ENCODE data around the gene LRRC37B.
A peak's percentile ranks its signal among the peaks of the same experiment; 100 is the strongest.
"Not testable (repeated sequence)": the region's sequence is repeated elsewhere in the genome, so short reads cannot be mapped to it uniquely, and the experiment has no call there.

LRRC37B gene

DNA sequence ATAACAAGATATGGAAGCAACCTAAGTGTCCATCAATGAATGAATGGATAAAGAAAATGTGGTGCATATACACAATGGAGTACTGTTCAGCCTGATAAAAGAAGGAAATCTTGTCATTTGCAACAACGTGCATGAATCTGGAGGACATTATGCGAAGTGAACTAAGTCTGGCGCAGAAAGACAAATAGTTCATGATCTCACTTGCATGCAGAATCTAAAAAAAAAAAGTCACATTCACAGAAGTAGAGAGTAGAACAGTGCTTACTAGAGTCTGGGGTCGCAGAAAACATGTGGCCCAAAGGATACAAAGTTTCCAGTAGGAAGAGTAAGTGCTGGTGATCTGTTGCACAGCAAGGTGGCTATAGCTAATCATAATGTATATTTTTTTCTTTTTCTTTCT is 65.9 kb downstream of the LRRC37B start:
- DNase-seq (ENCODE audit: low spot score); H3K4me3 ChIP-seq: not testable (repeated sequence)

DNA sequence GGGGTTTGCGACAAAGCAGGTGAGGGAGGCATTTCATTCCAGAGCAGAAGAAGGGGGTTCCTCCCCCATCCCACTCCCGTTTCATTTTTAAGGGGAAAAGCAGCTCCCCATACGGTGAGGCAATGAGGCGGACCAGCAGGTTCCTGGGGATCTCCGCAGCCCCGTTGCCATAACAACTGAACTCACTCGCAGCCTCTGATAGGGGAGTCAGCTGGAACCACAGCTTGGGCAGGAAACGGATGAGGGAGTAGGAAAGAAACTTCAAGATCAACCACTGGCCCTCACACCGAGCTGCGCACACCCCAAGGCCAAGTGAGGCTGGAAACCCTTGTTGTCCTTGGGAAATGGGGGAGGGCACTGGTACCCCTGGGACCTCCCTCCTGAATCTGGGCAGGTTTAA is 72.6 kb downstream of the LRRC37B start:
- H3K4me3 ChIP-seq; DNase-seq (ENCODE audit: low spot score); H3K27ac ChIP-seq: not testable (repeated sequence)

More for the DNA sequence above, 65.9 kb downstream of the LRRC37B start:
- not testable (repeated sequence) for H3K27ac ChIP-seq

DNA sequence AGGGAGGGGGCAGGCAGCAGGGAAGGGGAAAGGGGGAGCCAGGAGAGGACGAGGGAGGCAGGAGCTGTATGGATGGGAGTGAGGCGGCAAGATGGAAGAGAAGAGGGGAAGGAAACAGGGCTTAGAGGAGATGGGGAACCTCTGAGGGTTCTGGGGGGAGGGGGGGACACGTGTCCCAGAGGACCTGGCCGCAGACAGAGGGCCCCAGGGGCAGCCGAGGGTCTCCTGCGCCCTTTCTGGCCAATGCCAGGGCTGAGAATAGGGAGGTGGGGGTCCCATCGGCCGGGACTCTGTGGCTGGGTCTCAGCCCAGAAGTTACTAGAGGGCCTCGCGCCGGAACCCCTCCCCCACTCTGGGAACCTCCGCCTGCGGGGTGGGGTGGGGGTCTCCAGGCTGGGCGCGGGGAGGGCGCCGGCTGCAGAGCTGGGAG is 76.4 kb downstream of the LRRC37B start:
- not testable (repeated sequence) for H3K27ac ChIP-seq; DNase-seq (ENCODE audit: low spot score)
- H3K4me3 ChIP-seq: peak overlapping the region; percentile 72

DNA sequence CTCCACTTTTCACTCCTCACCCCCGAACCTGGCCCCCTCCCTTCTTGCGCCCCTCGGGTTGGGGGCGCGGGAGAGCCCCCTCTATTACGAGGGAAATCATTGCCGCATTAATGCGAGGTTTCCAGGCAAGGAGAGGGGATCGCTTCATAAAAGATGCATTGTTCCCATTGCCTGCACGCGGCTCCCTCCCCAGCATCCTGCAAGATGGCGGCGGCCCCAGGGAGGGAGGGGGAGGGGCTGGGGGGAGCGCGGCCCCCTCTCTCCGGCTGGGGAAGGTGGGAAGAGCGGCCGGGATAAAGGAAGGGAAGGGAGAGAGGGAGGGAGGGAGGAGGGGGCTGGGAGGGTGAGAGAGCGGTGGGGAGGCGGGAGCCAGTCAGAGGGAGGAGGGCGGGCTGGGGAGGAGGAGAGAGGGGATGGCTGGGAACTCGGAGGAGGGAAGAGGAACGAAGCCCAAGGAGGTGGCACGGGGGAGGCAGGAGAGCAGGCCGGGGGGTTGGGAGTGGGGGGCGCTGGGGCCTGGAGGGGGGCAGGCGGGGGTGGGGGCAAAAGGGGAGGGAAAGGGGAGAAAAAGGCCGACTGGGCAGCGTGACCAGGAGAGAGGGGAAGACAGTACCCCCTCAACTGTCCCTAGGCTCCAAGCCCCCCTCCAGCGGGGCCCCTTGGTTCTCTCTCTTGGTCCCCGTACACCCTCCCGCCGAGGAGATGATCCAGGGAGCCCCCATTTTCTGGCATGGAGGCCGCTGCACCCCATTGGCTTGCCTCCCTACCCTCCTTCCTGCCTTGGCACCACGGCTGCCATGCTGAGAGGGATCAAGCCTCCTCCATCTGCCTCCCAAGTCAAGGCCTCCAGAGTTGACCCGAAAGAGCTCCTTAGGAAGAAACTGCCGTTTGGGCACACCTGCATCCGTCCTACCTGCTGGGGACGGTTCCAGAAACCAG is 77.1 kb downstream of the LRRC37B start:
- H3K27ac ChIP-seq; DNase-seq (ENCODE audit: low spot score): not testable (repeated sequence)
- H3K4me3 ChIP-seq: peak overlapping the region; percentile 72

DNA sequence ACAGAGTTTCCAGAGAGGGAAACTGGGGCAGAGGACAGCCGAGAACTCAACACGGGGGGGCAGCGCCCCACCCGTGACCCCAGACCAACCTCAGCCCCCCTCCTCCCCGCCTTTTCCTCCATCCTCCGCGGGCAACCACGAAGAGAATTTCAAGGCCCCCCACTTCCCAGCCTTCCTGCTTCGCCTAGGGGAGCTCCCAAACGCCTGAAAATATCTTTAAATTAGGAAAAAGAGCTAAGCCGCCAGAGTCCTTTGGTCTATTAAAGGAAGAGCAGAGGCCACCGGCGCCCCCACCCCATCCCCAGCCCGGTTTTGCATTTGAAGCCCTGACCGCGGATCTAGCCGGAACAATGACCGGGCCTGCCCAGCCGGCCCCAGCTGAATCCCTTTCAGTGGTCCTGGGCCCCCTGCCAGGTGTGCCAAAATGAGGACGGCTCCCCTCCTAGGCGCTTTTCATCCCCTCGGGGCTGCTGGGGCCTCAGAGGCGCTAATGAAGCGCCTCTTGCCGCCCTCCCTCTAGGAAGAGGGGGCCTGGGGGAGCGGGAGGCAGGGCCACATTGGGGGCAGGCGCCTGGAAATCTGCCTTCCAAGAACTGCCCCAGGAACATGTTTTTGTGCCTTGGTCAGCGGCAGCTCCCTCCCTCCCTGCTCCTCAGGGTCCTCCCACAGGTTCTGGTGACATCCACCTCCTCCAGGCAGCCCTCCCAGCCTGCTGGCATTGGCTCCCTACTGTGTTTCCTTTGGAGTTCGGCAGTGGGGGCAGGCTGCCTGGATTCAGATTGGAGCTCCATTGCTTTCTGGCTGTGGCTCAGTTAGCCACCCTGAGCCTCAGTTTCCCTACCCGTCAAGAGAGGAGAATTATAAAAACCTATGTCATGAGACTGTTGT is 78.0 kb downstream of the LRRC37B start:
- not testable (repeated sequence) for H3K4me3 ChIP-seq; DNase-seq (ENCODE audit: low spot score); H3K27ac ChIP-seq

DNA sequence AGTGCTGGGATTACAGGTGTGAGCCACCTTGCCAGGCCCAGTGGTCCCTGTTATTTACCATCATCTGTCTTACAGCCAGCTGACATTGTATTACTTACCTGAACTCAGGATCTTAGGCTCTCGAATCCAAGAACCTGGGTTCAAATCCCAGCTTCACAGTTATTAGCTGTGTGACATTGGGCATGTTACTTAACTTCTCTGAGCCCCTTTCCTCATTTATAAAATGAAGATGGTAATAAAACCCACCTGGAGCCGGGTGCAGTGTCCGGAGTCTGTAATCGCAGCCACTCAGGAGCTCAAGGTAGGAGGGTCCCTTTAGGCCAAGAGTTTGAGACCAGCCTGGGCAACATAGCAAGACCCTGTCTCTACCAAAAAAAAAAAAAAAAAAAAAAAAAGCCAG is 79.7 kb downstream of the LRRC37B start:
- H3K4me3 ChIP-seq; DNase-seq (ENCODE audit: low spot score); H3K27ac ChIP-seq: not testable (repeated sequence)

DNA sequence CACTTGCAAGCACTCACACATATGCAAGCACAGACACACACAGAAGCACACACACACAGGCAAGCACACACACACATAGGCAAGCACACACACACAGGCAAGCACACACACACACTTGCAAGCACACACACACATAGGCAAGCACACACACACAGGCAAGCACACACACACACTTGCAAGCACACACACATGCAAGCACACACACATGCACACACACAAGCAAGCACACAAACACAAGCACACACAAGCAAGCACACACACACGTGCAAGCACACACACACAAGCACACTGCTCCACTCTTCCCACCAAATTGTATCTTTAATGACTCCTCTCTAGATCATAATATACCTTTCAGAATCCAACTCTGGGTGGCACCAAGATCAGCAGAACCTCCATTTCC is 84.9 kb downstream of the LRRC37B start:
- not testable (repeated sequence) for H3K4me3 ChIP-seq; DNase-seq (ENCODE audit: low spot score); H3K27ac ChIP-seq

DNA sequence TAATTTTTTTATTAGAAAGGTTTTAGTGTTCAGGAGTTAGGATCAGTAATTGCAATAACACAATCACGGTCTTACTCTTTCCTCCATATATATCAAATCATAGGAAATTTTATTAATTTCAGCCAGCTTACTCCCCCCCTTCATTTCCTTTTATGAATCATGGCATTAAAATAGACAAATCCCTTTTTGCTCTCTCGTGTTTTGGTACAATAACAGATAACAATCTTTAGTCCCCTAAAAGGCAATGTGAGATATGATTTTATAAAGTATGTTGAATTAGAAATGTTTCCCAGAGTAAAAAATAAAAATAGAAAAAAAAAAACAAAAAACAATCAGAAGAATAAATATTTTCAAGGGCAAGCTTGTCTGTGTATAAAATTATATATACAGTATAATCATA is 92.5 kb downstream of the LRRC37B start:
- no peak for DNase-seq (ENCODE audit: low spot score)
- Histone ChIP-seq H3K27ac (no peak overlapping the region), H3K4me3 (no peak overlapping the region)
- TF ChIP-seq, protein P1, sequence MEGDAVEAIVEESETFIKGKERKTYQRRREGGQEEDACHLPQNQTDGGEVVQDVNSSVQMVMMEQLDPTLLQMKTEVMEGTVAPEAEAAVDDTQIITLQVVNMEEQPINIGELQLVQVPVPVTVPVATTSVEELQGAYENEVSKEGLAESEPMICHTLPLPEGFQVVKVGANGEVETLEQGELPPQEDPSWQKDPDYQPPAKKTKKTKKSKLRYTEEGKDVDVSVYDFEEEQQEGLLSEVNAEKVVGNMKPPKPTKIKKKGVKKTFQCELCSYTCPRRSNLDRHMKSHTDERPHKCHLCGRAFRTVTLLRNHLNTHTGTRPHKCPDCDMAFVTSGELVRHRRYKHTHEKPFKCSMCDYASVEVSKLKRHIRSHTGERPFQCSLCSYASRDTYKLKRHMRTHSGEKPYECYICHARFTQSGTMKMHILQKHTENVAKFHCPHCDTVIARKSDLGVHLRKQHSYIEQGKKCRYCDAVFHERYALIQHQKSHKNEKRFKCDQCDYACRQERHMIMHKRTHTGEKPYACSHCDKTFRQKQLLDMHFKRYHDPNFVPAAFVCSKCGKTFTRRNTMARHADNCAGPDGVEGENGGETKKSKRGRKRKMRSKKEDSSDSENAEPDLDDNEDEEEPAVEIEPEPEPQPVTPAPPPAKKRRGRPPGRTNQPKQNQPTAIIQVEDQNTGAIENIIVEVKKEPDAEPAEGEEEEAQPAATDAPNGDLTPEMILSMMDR (IDR thresholded peaks at IDR 0.05): no peak

DNA sequence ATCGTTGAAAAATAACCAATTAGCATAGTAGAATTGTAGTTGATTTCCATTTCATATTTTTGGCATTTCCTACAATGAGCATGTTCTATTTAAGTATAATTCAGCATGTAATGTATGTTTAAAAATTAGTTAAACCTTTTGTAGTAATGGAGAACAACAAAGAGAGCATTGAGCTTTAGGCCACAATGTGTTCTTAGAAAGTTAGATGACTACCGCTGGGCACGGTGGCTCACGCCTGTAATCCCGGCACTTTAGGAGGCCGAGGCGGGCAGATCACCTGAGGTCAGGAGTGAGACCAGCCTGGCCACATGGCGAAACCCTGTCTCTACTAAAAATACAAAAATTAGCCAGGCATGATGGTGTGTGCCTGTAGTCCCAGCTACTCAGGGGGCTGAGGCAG is 93.1 kb downstream of the LRRC37B start:
- DNase-seq (ENCODE audit: low spot score); H3K4me3 ChIP-seq; H3K27ac ChIP-seq: not testable (repeated sequence)

DNA sequence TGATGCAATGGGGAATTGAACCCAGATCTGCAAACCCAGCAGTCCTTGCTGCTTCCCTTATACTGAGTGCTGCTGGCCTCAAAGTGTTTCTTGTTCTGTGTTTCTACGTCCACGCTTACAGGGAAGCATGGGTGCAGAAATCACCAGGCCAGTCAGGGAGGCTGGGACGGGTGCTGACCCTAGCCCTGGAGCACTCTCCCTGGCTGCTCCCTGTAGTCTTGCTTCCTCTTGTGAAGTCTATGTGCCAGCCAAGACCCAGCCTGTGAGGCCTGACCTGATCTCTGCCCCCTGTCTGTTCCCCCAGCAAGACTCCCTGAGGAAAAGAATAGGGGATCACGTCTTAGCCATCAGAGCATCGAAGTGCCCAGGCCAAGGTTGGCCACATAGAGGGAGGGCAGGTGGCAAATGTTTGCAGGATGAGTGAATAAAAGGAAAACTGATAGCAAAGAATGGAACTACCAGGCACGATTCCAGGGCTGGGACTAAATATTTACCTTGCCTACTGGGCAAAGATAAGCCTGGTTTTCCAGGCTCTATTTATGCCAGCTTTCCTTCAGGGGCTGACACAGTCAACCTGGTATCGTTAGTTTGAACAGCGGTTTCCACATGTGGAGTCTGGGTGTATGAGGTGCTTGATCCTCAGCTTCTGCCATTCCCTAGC is 93.9 kb downstream of the LRRC37B start:
- no peak for DNase-seq (ENCODE audit: low spot score)
- H3K27ac ChIP-seq: no peak overlapping the region
- TF ChIP-seq, protein P1 (IDR thresholded peaks at IDR 0.05): no peak
- no peak overlapping the region for H3K4me3 ChIP-seq

DNA sequence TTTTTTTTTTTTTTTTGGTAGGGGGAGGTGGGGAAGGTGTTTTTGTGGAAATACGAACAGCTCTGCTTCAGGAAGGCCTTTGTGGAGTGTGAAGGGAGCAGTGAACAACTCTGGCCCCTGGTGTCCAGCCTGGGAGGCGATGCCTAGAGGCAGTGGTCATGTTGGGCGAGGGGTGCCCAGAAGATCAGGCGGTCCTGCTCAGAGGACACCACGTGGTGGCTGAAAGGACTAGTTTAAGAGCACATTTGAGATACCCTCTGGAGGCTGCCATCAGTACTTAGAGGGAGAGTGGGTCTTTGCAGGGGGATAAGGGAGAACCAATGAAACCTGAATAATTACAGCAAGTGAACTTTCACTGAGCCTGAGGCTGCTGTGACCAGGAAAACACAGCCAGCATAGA is 95.0 kb downstream of the LRRC37B start:
- TF ChIP-seq, protein P1 (IDR thresholded peaks at IDR 0.05): no peak
- no peak overlapping the region for H3K27ac ChIP-seq
- H3K4me3 ChIP-seq: no peak overlapping the region
- no peak for DNase-seq (ENCODE audit: low spot score)
